GM23248 (cell line): Measurements from ENCODE around the gene MXRA8.

Experiments
- EZH2 ChIP-seq: fragments of 200-600 bp; sonication (generic); IDR thresholded peaks from 2 replicates; pipeline ENCODE4 v1.6.1; 2018; ENCODE audit warnings: antibody characterized with exemption, mild to moderate bottlenecking; ENCODE audit not compliant: insufficient read depth, poor library complexity, severe bottlenecking
- EZH2phosphoT487 ChIP-seq: fragments of 200-600 bp; sonication (generic); IDR thresholded peaks from 2 replicates; pipeline ENCODE4 v1.6.1; 2018; ENCODE audit warnings: antibody characterized with exemption, moderate library complexity, mild to moderate bottlenecking, low read depth; ENCODE audit not compliant: insufficient read depth

DNA sequence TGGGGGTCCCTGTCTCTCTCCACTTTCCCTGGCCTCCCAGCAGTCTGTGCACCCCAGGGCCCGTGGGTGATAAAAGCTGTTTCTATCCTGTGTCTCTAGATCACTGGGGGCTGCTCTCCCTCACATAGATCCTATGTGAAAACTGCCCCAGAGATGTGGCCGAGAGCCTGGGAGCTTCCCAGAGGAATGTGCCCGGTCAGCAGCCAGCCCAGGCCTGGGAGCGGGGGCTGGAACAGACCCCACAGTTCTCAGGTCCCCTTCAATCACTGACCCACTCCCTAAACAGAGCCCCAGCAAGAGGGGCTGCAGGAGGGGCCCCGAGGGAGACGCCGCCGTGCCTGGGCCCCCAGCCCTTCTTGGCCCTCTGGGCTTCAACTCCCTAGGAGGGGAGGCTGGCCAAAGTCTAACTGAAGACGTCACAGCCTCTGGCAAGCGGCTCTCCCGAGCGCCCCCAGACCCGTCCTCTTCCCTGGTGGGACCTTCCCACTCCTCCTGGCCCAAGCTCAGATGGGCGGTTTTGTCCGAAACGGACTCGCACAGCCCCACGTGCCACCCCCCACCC, 403 bp downstream of the MXRA8 start:
- no peak for TF ChIP-seq EZH2
- no peak for TF ChIP-seq EZH2phosphoT487
